Mammary epithelial cell (primary cell): Measurements from ENCODE around the gene ABCD2.
"Not testable (repeated sequence)": the region's sequence is repeated elsewhere in the genome, so short reads cannot be mapped to it uniquely, and the experiment has no call there.

Source experiments
- EZH2 ChIP-seq: IDR thresholded peaks from 2 replicates; pipeline ENCODE4 v1.6.1; 2012; ENCODE audit warnings: low read length, inconsistent platforms, borderline replicate concordance
- TF ChIP-seq, protein P1 (sequence below), 2 donors: IDR thresholded peaks in 1 of 2; conservative IDR thresholded peaks in 1 of 2; 2 replicates each; pipeline ENCODE4 v1.5.1; 2011 to 2012; ENCODE audit warnings: inconsistent platforms in 2 of 2, low read length in 2 of 2, mild to moderate bottlenecking in 2 of 2, control low read depth in 1 of 2, low read depth in 1 of 2; ENCODE audit not compliant: insufficient read depth in 1 of 2; ENCODE audit errors: extremely low read depth in 1 of 2

DNA sequence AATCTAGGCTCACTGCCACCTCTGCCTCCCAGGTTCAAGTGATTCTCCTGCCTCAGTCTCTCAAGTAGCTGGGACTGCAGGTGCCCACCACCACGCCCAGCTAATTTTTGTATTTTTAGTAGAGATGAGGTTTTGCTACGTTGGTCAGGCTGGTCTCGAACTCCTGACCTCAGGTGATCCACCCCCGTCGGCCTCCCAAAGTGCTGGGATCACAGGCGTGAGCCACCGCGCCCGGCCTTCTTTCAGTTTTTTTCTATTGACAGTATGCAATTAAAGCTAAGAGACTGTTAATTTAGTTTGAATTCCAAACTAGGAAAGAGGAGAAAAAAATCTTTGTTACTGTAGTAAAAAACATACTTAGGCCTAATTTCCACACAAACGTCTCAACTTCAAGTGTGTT lies 3.6 kb upstream of the ABCD2 start:
- TF ChIP-seq EZH2 = not testable (repeated sequence)
- TF ChIP-seq, protein P1, sequence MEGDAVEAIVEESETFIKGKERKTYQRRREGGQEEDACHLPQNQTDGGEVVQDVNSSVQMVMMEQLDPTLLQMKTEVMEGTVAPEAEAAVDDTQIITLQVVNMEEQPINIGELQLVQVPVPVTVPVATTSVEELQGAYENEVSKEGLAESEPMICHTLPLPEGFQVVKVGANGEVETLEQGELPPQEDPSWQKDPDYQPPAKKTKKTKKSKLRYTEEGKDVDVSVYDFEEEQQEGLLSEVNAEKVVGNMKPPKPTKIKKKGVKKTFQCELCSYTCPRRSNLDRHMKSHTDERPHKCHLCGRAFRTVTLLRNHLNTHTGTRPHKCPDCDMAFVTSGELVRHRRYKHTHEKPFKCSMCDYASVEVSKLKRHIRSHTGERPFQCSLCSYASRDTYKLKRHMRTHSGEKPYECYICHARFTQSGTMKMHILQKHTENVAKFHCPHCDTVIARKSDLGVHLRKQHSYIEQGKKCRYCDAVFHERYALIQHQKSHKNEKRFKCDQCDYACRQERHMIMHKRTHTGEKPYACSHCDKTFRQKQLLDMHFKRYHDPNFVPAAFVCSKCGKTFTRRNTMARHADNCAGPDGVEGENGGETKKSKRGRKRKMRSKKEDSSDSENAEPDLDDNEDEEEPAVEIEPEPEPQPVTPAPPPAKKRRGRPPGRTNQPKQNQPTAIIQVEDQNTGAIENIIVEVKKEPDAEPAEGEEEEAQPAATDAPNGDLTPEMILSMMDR (conservative IDR thresholded peaks at IDR 0.05 in 1 of 2, IDR thresholded peaks at IDR 0.05 in 1 of 2; ENCODE audit: extremely low read depth in 1 of 2, insufficient read depth in 1 of 2, low read depth in 1 of 2, low read length in 2 of 2) = not testable (repeated sequence)
